ENCODE measurements around the gene CRP.

- TF ChIP-seq, protein P1, sequence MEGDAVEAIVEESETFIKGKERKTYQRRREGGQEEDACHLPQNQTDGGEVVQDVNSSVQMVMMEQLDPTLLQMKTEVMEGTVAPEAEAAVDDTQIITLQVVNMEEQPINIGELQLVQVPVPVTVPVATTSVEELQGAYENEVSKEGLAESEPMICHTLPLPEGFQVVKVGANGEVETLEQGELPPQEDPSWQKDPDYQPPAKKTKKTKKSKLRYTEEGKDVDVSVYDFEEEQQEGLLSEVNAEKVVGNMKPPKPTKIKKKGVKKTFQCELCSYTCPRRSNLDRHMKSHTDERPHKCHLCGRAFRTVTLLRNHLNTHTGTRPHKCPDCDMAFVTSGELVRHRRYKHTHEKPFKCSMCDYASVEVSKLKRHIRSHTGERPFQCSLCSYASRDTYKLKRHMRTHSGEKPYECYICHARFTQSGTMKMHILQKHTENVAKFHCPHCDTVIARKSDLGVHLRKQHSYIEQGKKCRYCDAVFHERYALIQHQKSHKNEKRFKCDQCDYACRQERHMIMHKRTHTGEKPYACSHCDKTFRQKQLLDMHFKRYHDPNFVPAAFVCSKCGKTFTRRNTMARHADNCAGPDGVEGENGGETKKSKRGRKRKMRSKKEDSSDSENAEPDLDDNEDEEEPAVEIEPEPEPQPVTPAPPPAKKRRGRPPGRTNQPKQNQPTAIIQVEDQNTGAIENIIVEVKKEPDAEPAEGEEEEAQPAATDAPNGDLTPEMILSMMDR (IDR thresholded peaks at IDR 0.05; ENCODE audit: low read depth, low read length, poor library complexity, severe bottlenecking), result no peak
- TF ChIP-seq EZH2phosphoT487 (IDR thresholded peaks at IDR 0.05; ENCODE audit: borderline replicate concordance, low read length), result no peak
Measured at GRCh38 chr1:159686599-159687299, 27.6 kb downstream of the CRP start.

Data from DOHH2 (cell line).